GM18870 (cell line): ENCODE results near the gene RETREG3.
"Not testable (repeated sequence)": the region's sequence is repeated elsewhere in the genome, so short reads cannot be mapped to it uniquely, and the experiment has no call there.

Experiments
- ATAC-seq: cut with Tn5 transposase; IDR thresholded peaks from one replicate; pipeline ENCODE4 v1.9.1; 2021; ENCODE audit warnings: moderate library complexity; ENCODE audit not compliant: unreplicated experiment

RETREG3 gene

DNA sequence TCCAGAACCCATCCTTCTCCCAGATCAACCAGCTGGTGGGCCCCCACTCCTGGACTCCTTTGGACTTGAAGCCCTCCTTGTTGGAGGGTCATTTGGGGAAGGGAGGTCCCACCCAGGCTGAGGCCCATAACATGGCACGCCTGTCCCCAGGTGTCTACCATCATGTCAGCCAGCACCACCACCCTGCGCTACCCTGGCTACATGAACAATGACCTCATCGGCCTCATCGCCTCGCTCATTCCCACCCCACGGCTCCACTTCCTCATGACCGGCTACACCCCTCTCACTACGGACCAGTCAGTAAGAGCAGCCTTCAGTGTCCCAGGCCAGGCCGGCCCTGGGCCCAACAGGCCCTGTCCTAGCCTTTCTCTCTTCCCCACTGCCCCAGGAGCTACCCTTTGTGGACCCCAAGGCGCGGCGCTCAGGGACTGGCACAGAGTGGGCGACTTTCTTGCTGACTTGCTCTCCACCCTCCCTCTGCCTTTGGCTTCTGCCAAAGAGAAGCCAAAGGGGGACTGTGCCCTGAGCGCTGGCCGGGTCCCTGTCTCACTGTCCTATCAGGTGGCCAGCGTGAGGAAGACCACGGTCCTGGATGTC is 4.6 kb upstream of the RETREG3 start:
- no peak for ATAC-seq

DNA sequence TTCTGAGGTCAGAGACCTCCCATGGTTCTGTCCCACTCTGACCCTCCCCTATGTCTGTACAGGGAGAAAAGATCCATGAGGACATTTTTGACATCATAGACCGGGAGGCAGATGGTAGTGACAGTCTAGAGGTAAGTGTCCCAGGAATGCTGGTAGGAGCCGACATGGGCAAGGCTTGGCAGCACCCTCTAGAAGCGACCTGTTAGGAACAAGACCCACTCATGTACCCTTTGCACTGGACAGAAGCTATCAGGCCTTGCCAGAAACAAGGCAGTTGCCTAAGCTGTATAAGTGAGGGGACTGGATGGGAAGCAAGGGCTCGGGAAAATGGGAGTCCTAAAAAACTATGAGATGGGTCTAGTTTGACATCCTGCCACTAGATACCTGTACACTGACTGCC is 2.8 kb upstream of the RETREG3 start:
- ATAC-seq = no peak

DNA sequence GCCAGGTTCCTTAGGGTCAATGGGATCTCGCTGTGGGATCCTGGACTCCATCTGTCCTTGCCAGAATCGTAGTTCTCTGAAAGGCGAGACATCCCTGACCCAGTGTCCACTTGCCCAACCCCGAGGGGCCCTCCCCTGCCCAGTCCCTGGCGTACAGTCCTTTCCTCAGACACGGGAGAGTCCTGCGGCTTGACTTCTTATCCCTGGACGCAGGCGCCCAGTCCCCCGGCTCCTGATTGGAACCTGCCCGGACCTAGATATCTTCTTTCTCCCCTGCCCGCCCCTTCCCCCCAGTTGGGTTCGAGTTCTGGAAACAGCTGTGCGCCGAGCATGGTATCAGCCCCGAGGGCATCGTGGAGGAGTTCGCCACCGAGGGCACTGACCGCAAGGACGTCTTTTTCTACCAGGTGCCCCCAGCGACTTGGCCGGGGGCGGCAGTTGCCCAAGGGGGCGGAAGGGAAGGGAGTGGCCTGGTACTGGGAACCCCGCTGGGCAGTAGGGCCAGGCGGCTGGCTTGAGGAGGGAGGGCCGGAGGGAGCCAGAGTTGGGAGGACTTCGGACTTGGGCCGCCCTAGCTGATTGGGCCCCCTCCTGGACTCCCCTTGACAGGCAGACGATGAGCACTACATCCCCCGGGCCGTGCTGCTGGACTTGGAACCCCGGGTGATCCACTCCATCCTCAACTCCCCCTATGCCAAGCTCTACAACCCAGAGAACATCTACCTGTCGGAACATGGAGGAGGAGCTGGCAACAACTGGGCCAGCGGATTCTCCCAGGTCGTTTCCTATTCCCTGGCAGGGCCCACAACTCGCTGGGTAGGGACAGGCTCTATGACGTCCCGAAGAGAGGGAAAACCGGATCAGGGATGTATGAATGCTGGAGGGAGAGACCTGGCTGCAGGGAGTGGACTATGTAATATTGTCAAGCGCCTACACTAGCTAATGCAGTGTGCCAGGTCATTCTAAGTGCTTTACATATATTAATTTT is 934 bp upstream of the RETREG3 start:
- not testable (repeated sequence) for ATAC-seq

DNA sequence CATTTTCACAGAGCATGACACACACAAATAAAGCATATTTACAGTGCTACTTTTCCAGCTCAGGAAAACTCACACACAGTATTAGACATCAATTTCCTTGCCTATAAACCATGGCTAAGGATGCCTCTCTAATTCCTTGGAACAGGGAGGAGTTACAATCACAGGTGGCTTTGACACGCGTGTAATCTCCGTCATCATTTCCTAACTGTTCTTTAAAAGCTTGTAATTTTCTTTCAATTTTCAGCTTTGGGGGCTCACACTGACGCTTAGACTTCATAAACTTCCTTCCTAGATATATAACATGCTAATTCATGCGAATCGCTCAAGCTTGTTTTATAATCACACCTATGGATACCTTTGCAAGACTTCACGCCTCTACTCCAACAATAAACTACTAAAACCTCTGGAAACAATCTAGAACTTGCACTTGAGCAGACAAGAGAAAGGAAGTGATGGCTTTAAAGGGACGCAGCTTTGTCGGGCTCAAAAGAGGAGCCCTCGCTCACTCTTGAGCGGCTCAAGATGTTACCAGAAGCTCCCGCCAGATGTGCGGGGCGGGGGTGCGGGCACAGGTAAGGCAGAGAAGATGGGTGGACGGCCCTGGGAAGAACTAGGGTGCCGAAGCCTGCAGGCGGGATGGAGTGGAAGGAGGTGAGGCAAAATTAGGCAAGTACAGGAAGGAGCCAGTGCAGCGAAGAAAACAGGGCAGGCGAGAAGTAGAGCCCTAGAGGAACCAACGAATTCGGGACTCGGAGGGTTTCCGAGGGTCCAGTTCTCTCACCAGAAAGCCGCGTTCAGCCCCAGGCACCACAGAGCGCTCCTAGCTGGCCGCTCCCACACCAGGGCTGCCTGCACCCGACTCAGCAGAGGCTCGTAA is 631 bp downstream of the RETREG3 start:
- peak; percentile 28 for ATAC-seq

DNA sequence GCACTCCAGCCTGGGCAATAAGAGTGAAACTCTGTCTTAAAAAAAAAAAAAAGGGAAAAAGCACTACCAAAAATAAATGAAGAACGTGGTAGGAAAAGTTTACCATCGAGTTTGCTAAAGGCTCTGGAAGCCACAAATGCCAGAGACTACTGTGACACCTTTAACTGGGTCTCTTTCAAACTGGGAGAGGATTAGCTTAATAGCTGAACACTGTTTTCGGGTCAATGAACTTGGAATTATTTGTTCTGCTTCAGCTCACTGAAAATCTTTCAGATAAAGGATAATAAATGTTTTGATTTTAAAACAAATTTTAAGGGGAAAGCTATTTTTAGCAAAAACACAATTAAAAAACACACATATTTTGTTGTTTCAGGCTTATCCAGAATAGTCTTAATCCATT is 1.4 kb downstream of the RETREG3 start:
- ATAC-seq = no peak

DNA sequence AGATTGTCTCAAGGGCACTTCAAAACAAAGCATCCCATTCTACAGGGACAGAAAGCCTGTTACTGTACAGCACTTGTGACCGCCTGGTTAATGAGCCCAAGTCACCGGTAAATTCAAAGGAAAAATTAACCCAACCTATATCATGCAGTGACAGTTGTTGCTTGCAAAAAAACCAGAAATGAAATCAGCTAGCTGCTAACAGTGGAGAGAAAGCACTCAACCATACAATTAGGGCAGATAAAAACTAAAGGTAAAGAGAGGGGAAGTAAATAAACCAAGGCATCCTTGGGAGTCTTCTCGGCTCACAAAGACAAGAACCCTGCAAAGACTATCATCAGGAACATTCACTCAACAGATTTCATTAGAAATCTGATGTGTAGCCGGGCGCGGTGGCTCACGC is 5.9 kb downstream of the RETREG3 start:
- no peak for ATAC-seq

DNA sequence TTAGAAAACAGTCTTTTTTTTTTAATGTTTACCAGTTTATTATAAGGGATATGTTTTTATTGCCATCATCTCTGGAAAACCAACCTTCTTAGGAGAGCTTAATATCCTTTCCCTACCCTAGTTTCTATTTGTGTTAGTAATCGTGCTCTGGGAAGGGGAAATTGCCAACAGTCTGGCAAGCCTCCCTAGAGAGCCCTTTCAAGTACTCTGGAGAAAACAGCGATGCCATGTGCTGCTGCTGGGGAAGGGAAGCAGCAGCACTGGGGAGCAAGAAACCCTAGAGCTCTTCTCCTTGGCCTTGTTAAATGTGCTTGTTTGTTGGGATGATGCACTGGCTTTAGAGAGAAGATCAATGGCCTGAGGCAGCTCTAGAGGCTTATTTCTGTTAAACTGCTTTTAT is 10.3 kb downstream of the RETREG3 start:
- ATAC-seq = no peak

DNA sequence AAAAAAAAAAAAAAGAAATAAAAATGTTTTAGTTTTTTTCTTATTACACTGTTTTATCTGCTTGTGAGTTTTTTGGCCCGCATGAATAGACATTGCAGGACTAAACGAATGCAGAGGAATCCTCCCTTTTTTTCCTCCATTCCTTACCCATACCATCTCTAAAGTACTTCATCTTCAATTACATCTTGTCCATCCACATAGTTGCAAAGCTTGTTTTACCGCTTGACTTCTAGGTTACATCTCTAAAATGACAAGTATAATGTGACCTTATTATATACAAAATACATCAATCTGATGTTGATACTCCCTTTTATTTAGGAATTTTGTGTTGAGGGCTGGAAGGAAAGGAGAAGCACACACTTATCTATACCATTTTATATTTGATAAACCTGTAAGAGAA is 12.8 kb downstream of the RETREG3 start:
- no peak for ATAC-seq

DNA sequence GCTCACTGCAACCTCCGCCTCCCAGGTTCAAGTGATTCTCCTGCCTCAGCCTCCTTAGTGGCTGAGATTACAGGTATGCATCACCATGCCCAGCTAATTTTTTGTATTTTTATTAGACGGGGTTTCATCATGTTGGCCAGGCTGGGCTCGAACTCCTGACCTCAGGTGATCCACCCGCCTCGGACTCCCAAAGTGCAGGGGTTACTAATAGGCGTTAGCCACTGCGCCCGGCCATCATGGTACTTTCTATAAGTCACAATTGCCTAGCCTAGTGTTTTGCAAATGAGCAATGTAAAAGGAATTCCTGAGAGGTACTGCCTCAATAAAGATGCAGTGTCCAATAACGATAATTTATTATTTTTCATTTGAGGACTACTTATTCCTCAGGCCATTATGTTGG is 17.8 kb downstream of the RETREG3 start:
- no peak for ATAC-seq

DNA sequence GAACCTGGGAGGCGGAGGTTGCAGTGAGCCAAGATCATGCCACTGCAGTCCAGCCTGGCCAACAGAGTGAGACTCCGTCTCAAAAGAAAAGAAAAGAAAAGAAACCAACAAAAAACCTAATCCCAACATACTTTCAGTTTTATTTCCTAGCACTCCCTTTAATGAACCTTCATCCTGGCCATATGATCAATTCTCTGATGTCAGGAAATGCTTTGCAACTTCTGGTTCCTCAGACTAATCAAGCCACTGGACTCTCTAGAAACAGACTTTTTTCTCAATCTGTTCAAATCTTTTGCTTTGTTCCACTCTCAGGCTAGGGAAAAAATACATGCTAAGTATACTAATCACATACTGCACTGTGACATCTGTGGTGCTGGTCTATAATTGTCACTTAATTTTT is 18.3 kb downstream of the RETREG3 start:
- no peak for ATAC-seq

DNA sequence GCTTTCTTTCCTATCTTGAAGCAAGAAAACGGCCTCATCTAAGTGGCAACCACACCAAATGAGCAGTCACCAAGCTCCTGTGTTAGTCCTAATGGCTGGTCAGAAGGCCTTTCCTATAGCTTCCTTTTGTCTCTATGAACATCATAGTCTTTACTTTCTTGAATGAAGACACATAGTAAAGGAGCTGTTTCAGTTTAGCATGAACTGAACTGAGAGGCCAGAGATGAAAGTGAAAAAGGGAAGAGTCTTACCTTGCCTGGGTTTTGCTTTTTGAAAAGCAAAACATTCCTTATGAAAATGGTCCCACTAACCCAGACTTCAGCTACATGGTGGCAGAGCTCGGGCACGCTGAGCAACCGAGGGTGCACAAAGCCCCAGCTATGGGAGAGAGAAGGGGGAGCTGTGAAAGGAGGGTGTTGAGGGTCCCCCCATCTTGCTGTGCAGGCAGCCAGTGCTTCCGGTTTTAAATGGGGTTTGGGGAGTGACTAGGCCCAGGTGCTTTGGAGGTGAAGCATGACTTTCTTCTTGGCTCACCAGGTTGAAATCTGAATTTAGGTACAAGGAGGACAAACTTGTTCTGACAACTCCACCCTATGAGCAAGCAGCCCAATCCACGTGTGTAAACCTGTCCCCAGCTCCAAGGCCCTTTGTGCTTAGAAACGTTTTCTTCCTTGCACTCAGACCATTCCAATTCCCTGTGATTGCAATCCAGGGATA is 22.5 kb downstream of the RETREG3 start:
- ATAC-seq = no peak

DNA sequence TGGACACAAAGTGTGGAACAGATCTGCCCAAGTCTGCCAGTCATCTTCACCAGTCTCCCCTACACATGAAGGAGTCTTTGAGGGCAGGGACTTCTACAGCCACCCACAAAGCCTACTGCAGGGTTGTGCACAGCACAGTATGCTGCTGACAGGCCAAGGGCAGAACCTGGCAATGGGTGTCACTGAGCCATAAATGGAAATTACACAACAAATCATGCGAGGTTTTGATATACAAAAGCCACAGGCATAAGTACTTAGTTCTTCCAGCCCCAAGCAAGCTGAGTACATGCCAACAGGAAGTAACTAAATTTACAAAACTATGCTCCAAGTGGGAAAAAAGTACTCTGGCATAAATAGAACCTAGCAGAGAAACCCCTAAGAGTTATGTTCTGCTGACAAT is 23.8 kb downstream of the RETREG3 start:
- ATAC-seq = no peak

DNA sequence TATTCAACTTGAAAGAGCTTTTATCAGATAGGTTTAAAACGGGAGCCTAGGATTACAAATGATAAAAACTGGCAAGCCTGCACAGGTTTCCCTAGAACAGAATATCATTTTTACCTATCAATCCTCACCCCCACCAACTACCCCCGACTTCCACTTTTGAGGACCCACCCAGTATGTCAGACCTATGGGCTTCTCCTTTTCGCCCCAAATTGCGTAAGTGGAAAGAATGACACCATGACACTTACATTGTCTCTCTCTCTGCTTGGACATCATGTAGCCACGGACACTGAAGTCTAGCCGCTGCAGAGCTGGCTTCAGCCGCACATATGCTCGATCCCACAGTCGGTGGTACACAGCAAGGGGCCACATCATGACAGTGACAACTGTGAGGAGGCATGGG is 24.3 kb downstream of the RETREG3 start:
- no peak for ATAC-seq

DNA sequence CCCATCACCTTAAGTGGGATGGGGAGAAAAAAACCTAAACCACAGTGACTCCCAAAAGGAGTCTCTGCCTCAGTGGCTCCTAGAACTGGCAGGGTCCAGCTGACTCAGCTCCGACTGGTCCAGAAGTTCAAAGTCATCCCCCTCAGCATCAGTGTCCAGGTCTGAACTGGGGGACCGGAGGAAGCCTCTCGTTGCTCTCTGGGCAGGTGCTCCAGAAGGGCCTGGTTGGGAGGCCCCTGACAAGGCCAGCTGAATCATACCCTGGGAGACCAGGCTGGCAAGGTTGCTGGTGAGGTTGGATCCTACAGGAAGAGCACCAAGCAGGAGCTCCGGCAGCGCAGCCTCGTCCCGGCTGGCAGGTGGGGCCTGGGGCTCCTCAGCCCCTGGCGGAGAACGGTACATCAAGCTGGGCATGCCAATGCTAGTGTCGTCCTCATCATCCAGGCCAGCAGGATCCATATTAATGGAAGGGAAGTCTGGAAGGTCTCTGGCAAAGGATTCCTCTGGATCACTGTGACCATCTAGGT is 27.4 kb downstream of the RETREG3 start:
- no peak for ATAC-seq

DNA sequence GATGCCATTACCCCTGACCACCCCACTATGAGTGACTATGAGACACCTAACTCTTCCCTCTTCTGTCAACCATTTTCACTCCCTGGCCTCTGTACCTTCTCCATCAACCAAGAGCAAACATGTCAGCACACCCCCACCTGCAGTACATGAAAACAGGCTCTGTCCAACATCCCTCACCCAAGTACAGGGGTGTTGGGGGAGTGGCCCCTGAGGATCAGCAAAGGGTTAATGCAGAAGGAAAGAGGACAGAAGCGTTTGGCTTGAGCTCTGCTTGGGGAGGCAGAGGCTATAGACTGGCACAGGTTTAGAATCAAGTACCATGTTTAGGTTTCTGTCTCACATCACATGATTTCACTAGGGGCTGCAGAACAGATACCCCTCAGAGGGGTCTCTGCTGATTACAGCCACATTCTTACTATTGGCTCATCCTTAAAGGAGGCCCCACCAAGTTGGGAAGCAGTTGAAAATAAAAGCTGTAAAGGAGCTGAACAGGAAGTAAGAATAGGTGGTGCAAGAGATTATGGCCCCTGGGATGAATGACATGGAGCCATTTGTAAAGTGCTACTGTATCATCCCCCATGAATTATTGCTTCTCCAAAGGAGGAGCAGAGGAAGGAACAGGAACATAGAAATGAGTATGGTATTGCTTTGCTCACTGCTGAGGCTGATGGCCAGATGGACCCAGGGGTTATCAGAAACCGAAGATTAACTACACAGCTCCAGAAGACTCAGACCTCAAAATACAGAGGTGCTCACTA is 29.2 kb downstream of the RETREG3 start:
- ATAC-seq = no peak

DNA sequence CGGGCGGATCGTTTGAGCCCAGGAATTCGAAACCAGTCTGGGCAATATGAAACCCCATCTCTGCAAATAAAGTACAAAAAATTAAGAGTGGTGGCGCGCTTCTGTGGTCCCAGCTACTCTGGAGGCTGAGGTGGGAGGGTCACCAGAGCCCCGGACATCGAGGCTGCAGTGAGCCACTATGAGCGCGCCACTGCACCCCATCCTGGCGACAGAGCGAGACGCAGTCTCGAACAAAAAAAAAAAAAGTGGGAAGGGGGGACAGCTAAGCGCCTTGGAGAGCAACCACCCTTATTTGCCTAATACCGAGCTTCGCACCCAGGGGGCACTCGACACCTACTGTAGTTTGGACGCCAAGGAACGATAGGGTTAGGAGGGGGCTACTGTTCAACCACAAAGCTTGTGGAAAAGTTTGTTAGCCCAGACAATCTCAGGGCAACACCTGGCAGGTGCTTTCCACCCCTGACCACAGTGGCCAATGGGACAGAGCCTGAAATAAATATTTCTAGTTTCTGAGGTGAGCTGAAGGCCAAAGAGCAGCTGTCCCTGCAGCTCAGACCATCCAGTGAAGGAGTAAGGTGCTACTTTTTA is 30.8 kb downstream of the RETREG3 start:
- peak; percentile 51 for ATAC-seq

DNA sequence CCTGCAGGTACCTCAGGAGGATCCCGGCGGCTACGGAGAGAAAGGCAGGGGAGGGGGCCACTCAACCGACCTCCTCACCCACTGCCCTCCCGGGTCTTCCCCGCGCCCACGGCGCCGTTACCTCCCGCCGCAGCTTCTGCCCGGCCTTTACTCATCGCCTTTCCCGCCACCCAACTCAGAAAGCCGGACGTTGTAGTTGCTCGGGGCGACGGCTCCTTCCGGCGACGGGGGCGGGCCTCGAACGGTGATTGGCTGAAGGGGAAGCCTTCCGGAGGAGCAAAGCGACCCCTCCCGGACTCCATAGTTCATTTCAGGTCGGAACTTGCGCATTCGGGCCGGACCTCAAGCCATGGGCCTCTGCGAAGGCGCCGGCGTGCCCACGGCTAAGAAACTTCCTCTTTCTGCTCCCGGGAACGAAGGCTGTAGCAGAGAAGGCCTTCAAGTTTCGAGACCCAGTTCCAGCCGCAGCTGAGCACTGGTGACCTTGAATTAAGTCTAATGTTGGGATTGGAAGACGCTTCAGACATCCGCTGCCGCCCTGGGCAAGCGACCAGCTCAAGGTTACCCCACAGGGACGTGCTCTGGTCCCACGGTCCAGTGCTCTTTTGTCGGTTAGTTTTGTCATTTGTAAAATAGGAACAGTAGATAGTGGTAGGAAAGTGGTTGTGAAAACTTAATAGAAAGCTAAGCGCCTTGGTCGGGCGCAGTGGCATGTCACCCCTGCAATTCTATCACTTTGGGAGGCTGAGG is 31.5 kb downstream of the RETREG3 start, which contains the start of gene PSMC3IP:
TSS of gene PSMC3IP (minus strand) at position 198 of the 750 bp plus-strand sequence. CDS start at position 155, 43 bp downstream.
- peak; percentile 54 for ATAC-seq

DNA sequence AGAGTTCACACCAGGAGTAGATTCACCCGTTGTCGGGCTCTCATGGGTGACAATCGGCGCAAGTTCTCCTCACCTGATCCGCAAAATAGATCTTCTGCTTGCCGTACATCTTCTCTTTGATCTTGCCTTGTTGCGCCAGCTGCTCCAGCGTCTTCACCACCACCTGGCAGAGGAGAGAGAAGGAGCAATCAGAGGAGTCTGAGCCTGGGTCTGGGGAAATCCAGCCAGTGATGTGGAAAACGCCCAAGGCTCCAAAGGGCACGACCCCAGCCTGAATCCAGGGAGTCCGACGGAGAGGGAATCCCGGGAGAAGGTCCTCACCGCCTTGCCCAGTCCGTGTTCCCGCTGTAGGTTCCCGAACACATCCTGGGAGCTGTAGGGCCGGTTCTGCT is 32.0 kb downstream of the RETREG3 start:
- no peak for ATAC-seq

DNA sequence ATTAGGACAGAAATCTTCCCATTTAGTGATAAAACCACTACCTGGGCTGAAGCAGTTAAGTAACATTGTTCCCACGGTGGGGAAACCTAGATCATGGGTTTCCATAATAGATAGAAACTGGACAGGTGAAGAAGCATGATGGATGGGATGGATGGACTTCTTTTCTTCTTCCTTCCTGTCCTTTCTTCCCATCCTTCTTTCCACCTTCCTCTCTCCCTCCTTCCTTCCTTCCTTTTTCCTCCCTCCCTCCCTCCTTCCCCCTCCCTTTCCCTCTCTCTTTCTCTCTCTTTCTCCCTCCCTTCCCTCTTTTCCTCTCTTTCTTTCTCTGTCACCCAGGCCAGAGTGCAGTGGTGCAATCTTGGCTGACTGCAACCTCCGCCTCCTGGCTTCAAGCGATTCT is 34.7 kb downstream of the RETREG3 start:
- ATAC-seq = no peak
